Omental fat pad (tissue), 4 donors: ENCODE data around the gene SLC4A2. TPM values are rescaled to one million over a fixed set of nuclear protein-coding genes. Genes with fewer than 3 reads are reported as not detected.

ENCODE experiments used
- ATAC-seq: fragments of 150-250 bp; one replicate; pipeline ENCODE4 v1.9.1; 2016; ENCODE audit warnings: mild to moderate bottlenecking, moderate library complexity; ENCODE audit not compliant: low FRiP score
- DNase-seq: peaks from one replicate; pipeline ENCODE4 v3.0.0-alpha.2; 2019; ENCODE audit warnings: low spot score
- total RNA-seq, 4 donors: library from RNA; depleted of rRNA; stranded (reverse); fragments of >200 nt; gene quantifications; one replicate each; pipeline ENCODE4 v1.1.0, GENCODE V29; 2016
- TF ChIP-seq, protein P1 (sequence below), 3 donors: fragments of 450-650 bp; IDR thresholded peaks; one replicate each; pipeline ENCODE4 v1.5.1; 2016 to 2017; ENCODE audit warnings: antibody characterized with exemption in 3 of 3, mild to moderate bottlenecking in 3 of 3, moderate library complexity in 2 of 3

Gene SLC4A2
- total RNA-seq, 4 donors from 2014 or later: 115 to 126 (median 118) TPM

- ATAC-seq (no peak), DNase-seq (no peak)
- TF ChIP-seq, protein P1, sequence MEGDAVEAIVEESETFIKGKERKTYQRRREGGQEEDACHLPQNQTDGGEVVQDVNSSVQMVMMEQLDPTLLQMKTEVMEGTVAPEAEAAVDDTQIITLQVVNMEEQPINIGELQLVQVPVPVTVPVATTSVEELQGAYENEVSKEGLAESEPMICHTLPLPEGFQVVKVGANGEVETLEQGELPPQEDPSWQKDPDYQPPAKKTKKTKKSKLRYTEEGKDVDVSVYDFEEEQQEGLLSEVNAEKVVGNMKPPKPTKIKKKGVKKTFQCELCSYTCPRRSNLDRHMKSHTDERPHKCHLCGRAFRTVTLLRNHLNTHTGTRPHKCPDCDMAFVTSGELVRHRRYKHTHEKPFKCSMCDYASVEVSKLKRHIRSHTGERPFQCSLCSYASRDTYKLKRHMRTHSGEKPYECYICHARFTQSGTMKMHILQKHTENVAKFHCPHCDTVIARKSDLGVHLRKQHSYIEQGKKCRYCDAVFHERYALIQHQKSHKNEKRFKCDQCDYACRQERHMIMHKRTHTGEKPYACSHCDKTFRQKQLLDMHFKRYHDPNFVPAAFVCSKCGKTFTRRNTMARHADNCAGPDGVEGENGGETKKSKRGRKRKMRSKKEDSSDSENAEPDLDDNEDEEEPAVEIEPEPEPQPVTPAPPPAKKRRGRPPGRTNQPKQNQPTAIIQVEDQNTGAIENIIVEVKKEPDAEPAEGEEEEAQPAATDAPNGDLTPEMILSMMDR (IDR thresholded peaks at IDR 0.05): no peak
These were observed 60.5 kb downstream of the SLC4A2 start for GRCh38 chr7:151119902-151120301.

DNA sequence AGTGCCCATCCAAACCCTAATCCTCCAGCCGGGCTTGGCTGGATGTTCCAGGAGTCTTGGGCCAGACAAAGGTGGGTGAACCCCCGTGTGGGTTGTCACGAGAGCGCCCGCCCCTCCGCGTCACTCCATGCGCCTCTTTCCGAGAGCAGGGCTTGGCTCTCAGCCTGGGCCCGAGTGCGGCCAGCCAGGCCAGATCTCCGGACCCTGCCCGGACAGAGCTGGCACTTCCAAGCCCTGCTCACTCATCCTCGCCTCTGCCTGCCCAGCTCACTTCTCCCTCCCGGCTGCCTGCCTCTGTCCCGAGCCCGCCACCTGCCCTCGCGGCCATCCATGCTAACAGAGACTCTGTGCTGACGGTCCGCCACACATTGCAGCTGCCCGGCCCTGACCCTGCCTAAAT is 61.5 kb downstream of the SLC4A2 start:
- ATAC-seq: no peak
- no peak for DNase-seq
- TF ChIP-seq, protein P1 (IDR thresholded peaks at IDR 0.05): no peak

- DNase-seq: no peak
- TF ChIP-seq, protein P1 (IDR thresholded peaks at IDR 0.05): no peak
- no peak for ATAC-seq
These were observed 62.2 kb downstream of the SLC4A2 start for GRCh38 chr7:151121380-151122170.

DNA sequence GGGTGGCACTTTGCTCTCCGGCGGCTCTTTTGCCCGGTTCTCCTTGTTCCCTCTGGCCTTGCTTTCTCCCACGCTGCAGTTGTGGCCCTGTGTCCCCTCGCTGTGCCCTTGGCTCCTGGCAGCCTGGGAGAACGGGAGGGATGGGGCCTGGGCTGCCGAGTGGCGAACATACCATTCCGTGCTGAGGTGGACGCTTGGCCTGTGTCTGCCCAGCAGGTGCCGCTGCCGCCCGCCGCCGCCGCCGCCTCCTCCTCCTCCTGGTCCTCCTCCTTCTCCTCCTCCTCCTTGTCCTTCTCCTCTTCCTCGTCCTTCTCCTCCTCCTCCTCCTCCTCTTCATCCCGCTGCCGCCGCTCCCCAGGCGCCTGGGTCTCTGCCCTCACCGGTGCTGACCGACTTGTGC is 62.9 kb downstream of the SLC4A2 start:
- ATAC-seq (no peak), DNase-seq (no peak)
- TF ChIP-seq, protein P1 (IDR thresholded peaks at IDR 0.05): no peak

GRCh38 chr7:151122796-151123157 is 63.4 kb downstream of the SLC4A2 start:
- no peak for DNase-seq
- TF ChIP-seq, protein P1 (IDR thresholded peaks at IDR 0.05): no peak
- no peak for ATAC-seq

DNA sequence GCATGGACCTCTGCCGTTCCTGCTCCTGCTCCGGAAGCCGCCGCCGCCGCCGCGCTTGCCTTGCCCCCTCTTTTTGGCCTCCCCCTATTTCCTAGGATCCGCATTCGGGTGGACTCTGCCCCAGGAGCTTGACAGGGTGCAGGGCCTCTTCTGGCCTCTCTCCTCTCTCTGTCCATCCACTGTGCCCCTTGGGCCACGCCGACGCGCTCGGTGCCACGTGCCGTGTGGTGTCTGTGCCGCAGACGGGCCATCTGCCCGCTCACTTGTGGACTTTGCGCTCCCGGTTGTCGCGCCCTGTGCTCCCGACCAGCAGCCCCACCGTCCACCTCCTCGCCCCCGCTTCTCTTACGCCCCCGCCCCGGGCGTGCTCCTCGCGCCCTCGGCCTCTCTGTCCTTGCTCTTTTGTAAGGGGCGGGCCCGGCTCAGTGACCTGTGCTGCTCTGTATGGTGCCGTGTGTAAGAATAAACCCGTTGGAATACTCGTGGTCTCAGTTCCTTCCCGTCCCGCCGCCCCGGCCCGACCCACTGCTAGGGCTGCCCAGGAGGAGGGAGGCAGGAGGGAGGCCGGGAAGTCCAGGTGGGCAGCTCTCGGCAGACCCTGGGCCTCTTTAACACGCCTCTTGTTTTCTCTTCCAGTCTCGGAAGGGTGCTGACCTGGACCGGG is 63.9 kb downstream of the SLC4A2 start:
- ATAC-seq: no peak

More for the DNA sequence above, 63.9 kb downstream of the SLC4A2 start:
- DNase-seq: no peak
- TF ChIP-seq, protein P1 (IDR thresholded peaks at IDR 0.05): no peak
